HG02852 (cell line): ENCODE measurements around the gene TSC2.

Source experiments
- ATAC-seq: cut with Tn5 transposase; IDR thresholded peaks from one replicate; pipeline ENCODE4 v1.9.1; 2021; ENCODE audit warnings: mild to moderate bottlenecking, moderate library complexity; ENCODE audit not compliant: unreplicated experiment

The TSC2 gene

GRCh38 chr16:2047330-2048115, at the start of gene TSC2, which contains the start of gene NTHL1:
TSS of gene TSC2 (plus strand) at chr16:2047985. CDS start at chr16:2048616, 631 bp downstream.
TSS of gene NTHL1 (minus strand) at chr16:2047834. CDS start at chr16:2047823, 11 bp downstream.
- peak; percentile 87 for ATAC-seq

- ATAC-seq, result no peak
Measured at GRCh38 chr16:1998360-1998835, 49.4 kb upstream of the TSC2 start.

- ATAC-seq, result no peak
Measured at GRCh38 chr16:1998852-1999801, 48.7 kb upstream of the TSC2 start.

GRCh38 chr16:1999866-2000514, 47.8 kb upstream of the TSC2 start:
- ATAC-seq, result no peak

GRCh38 chr16:2001035-2001434, 46.8 kb upstream of the TSC2 start:
- ATAC-seq, result no peak

GRCh38 chr16:2001456-2002355, 46.1 kb upstream of the TSC2 start:
- ATAC-seq, result no peak

GRCh38 chr16:2002406-2003230, 45.2 kb upstream of the TSC2 start:
- no peak for ATAC-seq

- ATAC-seq, result no peak
Measured at GRCh38 chr16:2003231-2003826, 44.5 kb upstream of the TSC2 start.

- no peak for ATAC-seq
Measured at GRCh38 chr16:2003827-2004641, 43.8 kb upstream of the TSC2 start.

GRCh38 chr16:2004795-2005517, 42.8 kb upstream of the TSC2 start:
- no peak for ATAC-seq

- ATAC-seq, result no peak
Measured at GRCh38 chr16:2005646-2006045, 42.1 kb upstream of the TSC2 start.

GRCh38 chr16:2006317-2006716, 41.5 kb upstream of the TSC2 start:
- ATAC-seq, result no peak

- no peak for ATAC-seq
Measured at GRCh38 chr16:2007081-2007836, 40.5 kb upstream of the TSC2 start.

GRCh38 chr16:2008009-2008526, 39.7 kb upstream of the TSC2 start:
- ATAC-seq, result no peak

GRCh38 chr16:2008631-2009163, 39.1 kb upstream of the TSC2 start:
- ATAC-seq, result no peak

GRCh38 chr16:2009164-2009711, 38.5 kb upstream of the TSC2 start:
- ATAC-seq, result peak; percentile 42
